UCSD-AML1 (cell line): ENCODE data around the gene ARL14.
"Not testable (repeated sequence)": the region's sequence is repeated elsewhere in the genome, so short reads cannot be mapped to it uniquely, and the experiment has no call there.

Experiments used
- DNase-seq: peaks from one replicate; lab custom pipeline; 2025; ENCODE audit not compliant: unreplicated experiment; lab: John Stamatoyannopoulos, UW

The ARL14 gene

DNA sequence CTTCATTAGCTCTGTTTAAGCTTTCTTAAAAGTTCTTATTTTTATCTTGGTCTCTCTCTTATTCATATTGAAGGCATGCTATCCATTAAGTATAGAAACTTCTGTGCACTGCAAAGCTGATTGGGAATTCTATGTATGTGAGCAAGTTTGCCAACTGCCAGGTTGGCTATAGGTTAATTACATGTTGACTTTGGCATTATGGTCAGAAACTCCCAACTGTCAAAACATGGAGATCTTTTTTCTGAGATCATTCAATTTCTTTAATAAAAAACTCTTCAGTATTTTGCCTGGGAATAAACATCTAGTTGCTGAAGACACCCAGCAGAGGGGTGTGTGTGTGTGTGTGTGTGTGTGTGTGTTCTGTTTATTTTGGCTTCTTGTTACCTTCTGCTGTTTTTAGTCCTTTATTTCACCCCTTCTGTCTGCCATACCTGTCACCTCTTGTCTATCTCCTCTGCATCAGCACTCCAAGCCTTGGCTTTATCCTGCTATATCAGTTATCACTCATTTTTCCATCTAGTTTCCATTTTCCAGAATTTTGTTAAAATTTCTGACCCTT lies 1.3 kb upstream of the ARL14 start:
- DNase-seq: no peak

DNA sequence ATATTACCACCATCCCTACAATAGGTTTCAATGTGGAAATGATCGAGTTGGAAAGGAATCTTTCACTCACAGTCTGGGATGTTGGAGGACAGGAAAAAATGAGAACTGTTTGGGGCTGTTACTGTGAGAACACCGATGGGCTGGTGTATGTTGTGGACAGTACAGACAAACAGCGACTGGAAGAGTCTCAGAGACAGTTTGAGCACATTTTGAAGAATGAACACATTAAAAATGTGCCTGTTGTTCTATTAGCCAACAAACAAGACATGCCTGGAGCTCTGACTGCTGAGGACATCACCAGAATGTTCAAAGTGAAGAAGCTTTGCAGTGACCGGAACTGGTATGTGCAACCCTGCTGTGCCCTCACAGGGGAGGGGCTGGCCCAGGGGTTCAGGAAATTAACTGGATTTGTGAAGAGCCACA lies 510 bp downstream of the ARL14 start:
- DNase-seq: no peak

DNA sequence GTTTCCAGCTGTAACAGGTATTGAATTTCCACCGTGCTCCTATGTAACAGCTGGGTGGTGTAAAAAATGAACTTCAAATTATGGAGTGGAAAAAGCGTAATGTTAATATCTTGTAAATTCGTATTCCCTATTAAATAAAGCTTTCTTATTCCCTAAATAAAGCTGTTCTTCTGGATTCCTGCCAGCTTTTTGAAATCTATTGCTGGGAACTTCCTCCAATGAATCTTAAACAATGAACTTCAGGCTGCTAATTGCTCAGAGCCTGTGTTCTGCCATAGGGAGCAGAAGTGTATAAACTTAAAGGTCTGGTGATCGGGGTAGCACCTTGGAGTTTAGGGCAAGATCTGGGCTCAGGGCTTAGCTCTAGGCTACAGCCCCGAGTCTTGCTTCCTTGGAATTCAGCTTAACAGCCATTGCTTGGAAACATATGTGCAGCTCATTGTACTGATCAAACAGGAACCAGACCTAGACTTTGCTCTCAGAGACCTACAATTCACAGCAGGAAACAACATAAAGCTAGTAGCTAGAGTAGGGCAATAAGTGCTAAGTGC lies 1.4 kb downstream of the ARL14 start:
- no peak for DNase-seq

DNA sequence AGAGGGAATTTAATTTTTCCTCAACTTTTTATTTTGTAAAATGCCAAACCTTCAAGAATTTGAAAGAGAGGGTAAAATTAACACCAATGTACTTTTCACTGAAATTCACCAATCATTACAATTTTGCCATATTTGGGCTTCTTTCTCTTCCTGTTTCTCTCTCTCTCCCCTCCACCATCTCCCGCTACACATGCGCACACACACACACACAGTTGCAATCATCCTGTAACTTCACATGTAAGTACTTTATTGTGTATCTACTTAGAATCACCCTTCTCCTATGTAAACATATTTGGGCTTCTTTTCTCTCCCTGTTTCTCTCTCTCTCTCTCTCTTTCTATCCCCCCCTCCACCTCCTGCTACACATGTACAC lies 7.4 kb downstream of the ARL14 start:
- no peak for DNase-seq

DNA sequence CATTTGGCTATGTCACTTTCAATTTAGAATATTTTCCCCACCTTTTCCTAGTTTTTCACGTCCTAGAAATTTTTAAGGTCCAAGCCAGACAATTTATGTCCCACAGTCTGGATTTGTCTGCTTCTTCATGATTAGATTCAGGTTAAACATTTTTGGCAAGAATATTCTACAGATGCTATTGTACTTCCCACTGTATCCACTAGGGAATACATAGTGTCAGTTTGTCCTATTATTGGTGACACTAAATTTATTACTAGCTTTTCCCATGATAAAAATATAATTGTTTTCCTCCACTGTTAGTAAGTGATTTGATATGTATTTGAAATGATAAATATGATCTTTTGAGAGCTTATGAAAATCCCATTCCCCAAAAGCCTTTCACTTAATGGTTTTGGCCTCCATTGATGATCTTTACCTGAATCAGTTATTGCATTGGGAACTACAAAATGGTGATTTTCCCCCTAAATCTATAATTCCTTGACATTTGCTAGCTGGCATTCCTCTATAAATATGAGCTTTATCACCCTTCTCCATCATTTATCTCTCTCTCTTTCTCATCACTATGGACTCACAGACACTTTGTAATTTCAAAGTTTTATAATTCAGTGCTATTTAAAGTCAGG lies 8.3 kb downstream of the ARL14 start:
- DNase-seq: no peak

DNA sequence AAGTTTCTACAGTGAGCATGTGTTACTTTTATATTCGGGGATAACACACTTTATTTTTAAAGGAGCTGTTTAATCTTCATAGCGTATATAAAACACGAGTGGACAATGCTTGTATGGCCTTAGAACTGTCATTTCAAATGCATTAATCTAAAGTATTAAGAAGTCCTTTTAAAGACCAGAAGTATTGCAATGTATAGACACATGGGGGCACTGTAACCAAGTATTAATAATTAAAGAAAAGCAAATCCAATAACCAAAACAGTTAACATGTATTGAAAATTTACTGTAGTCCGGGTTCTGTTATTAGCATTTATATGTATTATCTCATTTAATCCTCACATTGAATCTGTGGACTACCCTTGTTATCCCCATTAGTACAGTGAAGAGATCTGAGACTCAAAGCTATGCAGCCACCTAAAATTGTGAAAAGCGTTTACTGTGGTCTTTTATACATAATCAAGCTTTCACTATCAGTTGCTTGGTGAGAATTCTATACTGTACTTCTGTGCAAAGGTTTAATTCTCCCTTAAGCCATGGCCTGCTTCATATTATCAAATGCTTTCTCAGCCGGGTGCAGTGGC lies 10.1 kb downstream of the ARL14 start:
- no peak for DNase-seq

DNA sequence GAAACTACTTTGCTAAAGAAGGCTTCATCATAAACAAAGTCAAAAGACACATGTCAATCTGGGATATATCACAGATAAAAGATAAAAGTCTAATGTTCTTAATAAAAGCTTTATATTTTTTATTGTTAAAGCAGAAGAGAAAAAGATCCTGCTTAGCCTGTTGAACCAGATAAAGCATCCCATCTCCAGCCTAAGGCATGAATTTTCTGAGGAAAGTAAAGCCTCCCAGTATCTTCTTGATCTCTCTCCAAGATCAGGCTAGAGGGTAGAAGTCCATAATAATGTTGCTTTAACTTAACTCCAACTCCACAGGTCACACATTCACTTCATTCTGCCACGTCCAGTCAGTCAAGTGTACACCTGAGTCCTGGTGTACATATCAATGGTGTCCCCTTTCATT lies 14.2 kb downstream of the ARL14 start:
- DNase-seq: no peak

DNA sequence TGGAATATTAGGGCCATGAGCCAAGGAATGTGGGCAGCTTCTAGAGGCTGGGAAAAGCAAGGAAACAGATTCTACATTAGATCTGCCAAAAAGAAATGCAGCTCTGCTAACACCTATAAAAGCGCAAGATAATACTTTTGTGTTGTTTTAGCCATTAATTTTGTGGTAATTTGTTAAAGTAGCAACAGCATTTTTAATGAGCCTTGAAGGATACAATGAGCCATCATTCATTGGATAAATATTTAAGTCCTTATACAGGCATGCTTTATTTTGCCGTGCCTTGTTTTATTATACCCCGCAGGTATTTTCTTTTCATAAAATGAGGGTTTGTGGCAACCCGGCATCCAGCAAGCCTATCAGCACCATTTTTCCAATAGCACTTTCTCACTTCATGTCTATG lies 15.0 kb downstream of the ARL14 start:
- DNase-seq: no peak

DNA sequence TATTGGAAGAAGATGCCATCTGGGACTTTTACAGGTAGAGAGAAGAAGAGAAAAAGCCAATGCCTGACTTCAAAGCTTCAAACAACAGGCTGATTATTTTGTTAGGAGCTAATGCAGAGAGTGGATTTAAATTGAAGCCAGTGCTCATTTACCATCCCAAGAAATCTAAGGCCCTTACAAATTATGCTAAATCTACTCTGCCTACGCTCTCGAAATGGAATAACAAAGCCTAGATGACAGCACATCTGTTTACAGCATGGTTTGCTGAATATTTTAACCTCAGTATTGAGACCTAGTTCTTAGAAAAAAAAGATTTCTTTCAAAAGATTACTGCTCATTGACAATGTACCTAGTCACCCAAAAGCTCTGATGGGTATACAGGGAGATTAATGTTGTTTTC lies 16.2 kb downstream of the ARL14 start:
- no peak for DNase-seq

DNA sequence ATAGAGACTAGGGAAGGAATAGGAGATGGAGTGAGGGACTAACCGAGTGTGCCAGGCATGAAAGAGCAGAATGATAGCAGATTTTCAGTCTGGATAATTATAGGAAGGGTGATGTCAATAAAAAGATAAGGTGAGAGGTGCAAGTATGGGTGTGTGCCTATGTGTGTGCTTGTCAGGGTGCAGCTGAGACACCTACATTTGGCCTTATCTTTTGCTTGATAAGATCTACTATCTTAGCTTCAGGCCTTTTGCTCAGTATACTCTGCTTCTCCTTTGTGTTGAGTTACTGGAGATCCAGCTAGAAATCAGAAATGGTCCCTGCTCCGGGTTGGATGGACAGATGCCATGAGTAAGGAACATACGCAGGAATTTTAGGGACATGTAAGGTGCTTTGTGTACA lies 17.4 kb downstream of the ARL14 start:
- no peak for DNase-seq

DNA sequence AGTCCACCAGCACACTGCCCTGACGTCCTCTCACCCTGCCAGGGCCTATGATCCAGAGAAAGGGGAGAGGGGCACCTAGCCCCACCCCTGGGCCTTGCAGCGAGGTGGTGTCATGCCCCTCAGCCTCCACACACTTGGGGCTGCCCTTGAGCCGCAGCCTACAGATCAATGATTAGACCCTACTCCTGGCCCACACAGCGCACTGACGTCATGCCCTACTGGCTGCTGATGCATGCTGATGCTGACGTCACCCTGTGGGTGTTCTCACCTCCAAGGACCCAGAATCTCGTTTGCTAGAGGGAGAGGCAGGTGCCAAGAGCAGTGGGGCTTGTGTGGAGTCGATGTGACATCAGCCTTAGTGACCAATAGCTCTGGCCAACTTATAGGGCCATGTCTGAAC lies 18.0 kb downstream of the ARL14 start:
- no peak for DNase-seq

DNA sequence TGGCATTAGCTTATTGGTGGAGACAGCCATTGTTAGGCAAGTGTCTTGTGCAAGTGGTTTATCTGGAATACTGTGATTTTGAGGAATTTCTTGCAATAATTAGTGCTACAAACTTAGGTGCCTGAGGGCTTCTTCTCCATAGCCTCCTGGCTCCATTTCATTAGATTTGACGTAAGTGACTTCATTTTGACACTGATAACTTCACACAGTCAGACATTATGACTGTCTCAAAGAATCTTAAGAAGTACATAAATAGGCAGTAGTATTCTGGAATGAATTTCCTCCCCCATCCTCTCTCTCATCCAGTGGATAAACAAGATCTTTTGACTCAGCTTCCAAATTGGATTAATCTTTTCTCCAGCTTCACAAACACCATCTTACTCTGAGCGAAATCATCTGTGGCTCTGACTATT lies 19.0 kb downstream of the ARL14 start:
- no peak for DNase-seq

DNA sequence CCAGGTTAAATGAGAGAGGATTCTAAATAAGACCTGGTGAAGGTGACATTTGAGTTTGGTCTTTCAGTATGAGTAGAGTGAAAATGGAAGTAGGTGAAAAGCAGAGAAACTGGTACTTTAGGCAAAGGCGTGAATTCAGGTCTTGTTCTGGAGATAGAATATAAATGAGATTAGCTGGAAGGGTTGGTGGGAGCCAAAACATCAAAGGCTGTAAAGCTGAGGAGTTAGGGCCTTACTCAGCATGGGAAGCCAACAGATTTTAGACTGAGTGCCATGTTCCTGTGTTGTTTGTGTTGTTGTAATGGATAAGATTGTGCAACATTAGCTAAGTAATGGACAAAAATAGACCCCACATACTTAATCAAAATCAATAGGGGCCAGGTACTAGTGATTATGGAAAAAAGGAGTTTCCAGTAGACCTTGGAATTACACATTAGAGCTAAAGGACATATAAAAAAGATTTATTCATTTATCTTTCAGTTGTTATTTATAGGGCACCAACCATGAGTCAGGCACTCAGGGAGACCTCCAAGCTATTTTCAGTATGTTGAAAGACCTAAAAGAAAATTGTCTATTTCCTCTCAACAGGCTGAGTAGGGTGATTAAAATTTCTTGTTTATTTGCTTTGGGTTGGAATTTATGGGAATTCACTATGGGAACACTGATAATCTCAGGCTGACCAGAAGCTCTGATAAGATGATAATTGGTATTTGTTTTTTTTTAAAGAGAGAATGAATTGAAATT lies 20.8 kb downstream of the ARL14 start:
- no peak for DNase-seq

DNA sequence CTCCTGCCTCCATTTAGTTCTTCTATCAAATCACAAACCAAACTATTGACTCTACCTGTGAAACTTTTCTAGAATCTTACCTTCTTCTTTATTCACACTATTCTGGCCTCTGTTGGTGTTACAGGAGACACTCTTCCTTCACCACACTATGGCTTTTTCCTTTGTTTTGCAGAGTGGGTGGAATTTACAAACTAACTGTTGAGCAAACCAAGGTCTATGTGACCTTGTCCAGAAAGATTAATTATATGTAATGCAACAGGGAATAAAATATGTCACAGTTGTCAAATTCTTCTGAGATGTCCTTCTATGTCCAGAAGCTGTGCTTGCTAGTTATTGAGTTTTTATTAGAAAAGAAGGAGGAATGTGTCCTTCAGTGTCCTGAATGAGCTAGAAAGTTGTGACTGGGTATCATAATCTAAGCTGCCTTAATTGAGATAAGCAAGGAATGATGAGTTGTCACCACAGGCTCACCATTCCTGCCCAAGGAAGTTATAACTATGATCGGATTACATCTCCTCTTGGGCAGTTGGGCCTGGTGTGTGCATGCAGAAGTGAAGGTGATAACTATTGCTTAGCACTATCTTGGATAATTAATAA lies 21.7 kb downstream of the ARL14 start:
- DNase-seq: no peak

DNA sequence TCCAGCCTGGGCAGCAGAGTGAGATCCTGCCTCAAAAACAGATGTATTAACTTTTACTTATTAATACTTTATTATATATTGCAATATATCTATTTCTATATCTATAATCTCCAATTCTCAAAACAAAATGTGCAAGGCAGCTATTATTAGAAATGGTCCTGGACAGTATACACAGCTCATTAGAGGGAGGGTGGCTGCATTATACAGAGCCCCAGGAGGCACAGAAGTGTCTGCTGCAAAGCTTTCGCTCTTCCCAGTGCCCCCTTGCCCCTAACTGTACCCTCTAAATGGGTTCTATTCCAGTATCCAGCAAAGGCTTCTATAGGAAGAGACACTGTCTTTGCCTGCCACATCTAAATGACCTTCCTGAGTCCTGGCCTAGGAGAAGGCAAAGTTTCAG lies 24.5 kb downstream of the ARL14 start:
- no peak for DNase-seq

DNA sequence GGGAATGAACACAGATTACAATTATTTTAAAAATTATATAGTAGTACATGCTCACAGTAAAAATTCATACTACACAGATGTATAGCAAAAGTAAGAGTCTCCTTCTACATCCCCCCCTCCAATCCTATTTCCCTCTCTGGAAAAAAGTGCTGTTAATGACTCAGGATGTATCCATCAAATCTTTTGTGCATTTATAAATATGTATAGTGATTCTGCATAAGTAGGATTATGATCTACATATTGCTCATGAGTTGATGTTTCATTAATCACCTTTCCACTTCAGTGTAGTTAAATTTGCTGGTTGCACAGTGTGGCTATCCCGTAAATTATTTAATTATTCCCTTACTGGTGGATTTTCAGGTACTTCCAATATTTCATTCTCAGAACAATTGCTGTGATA lies 25.3 kb downstream of the ARL14 start:
- DNase-seq: no peak

DNA sequence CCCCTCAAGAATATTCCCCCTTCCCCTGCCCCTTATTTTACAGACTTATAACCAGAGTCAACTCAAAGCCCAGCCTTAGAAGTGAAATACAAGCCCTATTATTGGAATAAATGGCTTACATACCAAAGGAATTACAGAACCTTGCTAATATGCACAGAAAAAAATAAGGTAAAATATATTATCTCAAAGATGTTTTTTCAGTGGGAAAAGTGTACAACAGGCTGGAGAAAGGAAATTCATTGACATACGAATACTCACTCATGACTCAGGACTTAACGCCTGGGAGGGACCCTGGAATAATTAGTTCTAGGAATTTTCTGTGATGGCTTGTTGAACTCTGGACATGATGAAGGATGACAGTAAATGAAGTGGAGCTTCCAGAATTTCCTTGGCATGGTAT lies 27.0 kb downstream of the ARL14 start:
- no peak for DNase-seq

DNA sequence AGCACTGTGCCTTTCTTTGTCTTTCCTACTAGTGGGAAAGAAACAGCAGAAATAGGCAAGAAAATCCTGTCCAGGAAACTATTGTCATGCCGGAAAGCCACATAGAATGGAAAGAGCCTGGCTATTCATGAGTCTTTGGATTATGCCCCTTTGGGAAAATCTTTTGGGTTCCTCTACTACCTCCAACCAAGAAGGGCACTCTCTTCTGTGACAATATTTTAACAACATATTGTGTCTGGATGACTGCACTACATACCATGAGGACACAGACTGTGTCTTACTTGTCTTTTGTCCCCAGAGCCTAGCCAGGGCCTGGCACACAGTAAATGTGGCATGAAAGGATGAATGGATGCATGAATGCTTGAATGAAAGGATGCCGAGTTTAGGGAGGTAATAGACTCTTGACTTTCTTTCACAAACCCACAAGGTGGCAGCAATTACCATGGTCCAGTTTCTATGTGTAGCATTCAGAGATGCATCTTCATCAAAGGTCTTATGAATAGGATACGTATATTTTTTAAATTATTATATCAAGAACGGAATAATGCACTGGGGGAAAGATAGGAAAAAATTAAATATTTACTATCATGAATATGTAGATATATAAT lies 30.3 kb downstream of the ARL14 start:
- DNase-seq: no peak

DNA sequence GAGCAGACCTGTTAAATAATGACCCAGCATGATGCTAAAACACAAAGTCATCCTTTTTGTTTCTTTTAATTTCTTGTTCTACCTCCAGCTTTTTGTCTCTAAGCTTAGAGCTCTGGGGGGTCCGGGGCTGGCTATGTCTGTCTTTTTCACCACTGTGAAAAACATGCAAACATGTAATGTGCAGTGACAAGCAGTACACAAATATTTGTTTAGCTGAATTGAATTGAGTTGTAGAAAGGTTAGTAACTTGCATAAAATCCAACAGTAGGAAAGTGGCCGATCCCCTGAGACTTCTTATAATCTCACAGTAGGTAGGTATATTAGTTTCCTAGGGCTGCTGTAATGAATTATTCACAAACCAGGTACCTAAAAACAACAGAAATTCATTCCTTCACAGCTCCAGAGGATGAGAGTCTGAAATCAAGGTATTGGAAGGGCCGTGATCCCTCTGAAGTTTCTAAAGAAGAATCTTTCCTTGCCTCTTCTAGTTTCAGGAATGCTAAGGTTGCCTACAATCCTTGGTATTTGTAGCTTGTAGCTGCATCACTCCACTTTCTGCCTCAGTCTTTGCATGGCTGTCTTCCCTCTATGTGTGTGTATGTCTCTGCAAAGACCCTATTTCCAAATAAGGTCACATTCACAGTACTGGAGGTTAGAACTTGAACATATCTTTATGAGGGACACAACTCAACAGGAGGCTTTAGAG lies 32.7 kb downstream of the ARL14 start:
- no peak for DNase-seq

DNA sequence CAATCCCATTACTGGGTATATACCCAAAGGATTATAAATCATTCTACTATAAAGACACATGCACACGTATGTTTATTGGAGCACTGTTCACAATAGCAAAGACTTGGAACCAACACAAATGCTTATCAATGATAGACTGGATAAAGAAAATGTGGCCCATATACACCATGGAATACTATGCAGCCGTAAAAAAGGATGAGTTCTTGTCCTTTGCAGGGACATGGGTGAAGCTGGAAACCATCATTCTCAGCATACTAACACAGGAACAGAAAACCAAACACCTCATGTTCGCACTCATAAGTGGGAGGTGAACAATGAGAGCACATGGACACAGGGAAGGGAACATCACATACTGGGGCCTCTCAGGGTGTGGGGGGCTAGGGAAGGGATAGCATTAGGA lies 36.2 kb downstream of the ARL14 start:
- not testable (repeated sequence) for DNase-seq

DNA sequence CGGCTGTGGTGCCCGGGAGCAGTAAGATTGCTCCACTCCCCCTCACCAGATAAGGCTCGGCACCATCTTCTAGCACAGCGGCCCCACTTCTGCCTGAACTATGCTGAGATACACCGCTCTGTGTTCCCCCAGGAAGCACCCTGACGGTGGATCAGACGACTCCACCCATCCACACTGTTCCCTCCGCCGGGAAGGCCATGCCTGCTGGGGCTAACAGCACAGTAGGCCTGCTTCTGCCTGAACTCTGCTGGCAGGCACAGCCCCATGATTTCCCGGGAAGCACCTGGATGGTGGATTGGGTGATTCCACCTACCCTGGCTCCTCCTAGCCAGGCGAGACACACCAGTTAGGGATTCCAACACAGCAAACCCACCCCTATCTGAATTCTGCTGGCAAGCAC lies 42.8 kb downstream of the ARL14 start:
- DNase-seq: no peak
